GM12864 (cell line): ENCODE measurements around the gene ATP4A.
A peak's percentile ranks its signal among the peaks of the same experiment; 100 is the strongest.

Experiments
- DNase-seq: peaks from one replicate; pipeline ENCODE4 v3.0.0-alpha.2; 2011; ENCODE audit warnings: low read depth
- H3K4me3 ChIP-seq: 2 replicates; pipeline ENCODE4 v1.5.1; 2011; ENCODE audit warnings: mild to moderate bottlenecking, low read depth, low read length, control low read depth
- TF ChIP-seq, protein P1 (sequence below): IDR thresholded peaks from 2 replicates; pipeline ENCODE4 v1.5.1; 2011; ENCODE audit warnings: low read depth, mild to moderate bottlenecking, moderate library complexity, low read length, control low read depth, inconsistent platforms; ENCODE audit errors: missing control alignments

ATP4A gene

DNA sequence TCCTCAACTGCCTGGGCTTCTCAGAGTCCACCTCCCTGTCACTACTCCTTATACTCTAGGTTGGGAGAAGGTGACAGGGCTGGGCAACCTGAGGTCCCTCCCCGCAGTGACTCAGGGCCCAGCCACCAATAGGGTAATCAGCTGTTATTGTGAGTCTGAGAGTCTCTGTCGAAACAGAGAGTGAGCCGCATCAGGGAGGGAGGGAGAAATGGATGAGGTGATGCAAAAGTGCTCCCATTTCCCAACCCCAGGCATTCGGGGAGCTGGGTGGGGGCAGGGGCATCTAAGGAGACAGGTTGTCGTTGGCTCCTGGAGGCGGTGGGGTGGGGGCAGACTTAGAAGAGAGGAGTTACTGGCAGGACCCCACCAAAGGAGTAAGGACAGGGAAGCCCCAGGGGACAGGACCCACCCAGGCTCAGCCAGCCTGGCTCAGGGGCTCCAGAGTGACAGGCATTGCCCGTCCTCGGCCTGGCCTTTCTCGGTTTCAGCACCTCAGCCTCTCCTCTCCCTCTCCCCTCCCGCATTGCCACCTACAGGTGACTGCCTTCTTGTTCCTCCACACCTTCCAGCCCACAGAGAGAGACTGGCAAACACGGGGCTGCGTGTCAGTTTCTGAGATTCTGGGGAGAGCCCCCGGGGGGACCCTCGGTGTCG lies 49.7 kb downstream of the ATP4A start, which contains the start of gene DMKN:
Gene DMKN, minus strand, starts transcription at position 22 of the 654 bp plus-strand sequence. CDS start 174 bp downstream, outside the sequence.
- no peak within 1 kb of the TSS for H3K4me3 ChIP-seq
- TF ChIP-seq, protein P1, sequence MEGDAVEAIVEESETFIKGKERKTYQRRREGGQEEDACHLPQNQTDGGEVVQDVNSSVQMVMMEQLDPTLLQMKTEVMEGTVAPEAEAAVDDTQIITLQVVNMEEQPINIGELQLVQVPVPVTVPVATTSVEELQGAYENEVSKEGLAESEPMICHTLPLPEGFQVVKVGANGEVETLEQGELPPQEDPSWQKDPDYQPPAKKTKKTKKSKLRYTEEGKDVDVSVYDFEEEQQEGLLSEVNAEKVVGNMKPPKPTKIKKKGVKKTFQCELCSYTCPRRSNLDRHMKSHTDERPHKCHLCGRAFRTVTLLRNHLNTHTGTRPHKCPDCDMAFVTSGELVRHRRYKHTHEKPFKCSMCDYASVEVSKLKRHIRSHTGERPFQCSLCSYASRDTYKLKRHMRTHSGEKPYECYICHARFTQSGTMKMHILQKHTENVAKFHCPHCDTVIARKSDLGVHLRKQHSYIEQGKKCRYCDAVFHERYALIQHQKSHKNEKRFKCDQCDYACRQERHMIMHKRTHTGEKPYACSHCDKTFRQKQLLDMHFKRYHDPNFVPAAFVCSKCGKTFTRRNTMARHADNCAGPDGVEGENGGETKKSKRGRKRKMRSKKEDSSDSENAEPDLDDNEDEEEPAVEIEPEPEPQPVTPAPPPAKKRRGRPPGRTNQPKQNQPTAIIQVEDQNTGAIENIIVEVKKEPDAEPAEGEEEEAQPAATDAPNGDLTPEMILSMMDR: peak; percentile 15
- no peak for DNase-seq

DNA sequence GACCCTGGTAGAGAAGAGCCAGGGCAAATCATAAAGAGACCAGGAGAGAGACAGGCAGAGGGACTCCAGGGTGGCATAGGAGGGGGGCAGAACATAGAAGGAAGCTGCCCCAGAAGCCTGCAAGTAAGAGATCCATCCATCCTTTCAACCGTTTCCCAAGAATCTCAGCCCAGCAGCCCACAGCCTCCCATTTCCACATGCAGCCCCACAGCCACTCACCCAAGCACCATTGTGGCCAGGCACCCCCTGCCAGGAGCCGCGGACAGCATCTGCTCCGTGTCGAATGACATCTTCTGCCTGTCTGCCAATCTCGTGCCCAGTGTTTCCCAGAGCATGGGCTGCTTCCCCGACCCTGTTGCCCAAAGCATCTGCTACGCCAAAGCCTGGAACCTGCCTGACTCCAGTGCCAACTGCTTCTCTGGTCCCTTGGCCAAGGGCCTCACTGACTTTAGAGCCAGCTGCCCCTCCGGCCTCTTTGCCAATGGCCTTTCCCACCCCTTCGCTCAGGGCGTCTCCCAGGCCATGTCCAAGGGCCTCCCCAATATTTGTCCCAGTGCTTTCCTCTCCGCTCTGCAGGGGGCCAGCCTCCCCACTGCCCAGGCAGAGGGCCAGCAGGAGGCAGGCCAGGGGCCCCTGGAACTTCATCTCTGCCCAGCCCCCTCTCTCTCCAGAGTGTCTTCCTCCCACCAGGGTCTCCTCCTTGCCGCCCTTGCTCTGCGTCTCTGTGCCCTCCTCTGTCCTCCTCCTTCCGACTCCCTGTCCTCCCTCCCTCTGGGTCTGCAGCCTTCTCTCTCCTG lies 50.4 kb downstream of the ATP4A start:
- H3K4me3 ChIP-seq: no peak overlapping the region
- no peak for DNase-seq
- TF ChIP-seq, protein P1: no peak

DNA sequence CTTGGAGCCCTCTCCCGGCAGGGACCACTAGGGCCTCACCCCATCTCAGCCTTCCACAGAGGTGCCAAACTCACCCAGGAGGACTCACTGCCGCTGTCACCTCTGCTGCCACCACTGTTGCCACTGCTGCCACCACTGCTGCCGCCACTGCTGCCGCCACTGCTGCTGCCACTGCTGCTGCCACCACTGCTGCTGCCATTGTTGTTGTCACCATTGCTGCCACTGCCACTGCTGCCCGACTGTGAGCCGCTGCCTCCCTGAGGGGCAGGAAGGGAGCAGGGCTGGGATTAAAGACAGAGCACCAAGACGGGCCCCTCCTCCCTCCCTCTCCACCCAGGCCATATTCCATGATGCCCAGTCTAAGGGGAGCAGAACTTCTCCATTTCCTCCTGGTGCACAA lies 52.1 kb downstream of the ATP4A start:
- no peak for DNase-seq
- TF ChIP-seq, protein P1: no peak
- no peak overlapping the region for H3K4me3 ChIP-seq

DNA sequence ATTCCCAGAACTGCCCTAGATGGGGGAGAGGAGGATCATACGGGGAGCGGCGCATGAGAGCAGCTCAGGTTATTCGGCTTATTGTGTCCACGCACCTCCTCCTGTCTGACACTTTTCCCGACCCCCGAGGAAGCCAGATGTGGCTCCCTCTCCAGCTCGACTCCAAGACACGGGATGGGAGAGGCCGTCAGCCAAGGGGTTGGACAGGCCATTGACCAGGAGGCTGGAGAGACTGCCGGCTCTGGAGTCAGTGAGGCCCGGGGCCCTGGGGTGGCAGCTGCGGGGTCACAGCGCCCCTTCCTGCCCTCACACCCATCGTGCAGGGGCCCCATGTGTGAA lies 52.9 kb downstream of the ATP4A start:
- H3K4me3 ChIP-seq: no peak overlapping the region; the same call in none of the 2 replicates
- DNase-seq: no peak
- TF ChIP-seq, protein P1: no peak

DNA sequence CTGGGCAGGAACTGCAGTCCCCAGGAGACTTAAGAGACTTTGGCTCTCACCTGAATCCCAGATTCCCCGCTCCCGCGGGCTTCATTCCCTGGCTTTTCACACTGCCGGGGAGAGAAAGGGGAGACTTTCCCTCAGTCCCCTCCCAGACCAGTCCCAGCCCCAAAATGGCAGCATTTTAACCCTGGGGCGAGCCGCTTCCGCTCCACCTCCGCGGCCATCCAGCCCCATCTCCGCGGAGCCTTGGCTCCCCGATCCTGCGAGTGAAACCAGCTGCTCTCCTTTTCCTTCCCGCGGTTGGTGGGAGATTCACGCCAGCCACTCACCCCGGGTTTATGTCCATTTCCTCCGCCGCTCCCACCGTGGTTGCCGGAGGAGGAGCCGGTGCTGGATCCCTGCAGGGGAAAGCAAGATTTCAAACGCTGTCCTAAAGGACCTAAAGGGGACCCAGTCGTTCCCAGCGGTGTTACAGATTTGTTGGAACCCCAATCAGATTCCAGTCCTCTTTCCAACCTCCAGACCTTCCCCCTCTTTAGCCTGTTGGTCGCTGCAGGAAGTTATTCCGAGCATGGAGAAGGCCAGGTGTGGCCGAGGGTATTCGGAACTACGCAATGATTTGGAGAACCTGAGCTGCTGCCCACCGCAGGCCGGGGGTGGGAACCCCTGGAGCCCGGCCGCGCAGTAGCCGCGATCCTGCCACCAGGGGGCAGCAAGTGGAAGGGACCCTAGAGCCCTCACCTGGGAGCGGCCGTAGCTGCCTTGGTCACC lies 53.4 kb downstream of the ATP4A start:
- TF ChIP-seq, protein P1: peak; percentile 94
- DNase-seq: peak; percentile 18
- H3K4me3 ChIP-seq: peak overlapping the region; percentile 58

DNA sequence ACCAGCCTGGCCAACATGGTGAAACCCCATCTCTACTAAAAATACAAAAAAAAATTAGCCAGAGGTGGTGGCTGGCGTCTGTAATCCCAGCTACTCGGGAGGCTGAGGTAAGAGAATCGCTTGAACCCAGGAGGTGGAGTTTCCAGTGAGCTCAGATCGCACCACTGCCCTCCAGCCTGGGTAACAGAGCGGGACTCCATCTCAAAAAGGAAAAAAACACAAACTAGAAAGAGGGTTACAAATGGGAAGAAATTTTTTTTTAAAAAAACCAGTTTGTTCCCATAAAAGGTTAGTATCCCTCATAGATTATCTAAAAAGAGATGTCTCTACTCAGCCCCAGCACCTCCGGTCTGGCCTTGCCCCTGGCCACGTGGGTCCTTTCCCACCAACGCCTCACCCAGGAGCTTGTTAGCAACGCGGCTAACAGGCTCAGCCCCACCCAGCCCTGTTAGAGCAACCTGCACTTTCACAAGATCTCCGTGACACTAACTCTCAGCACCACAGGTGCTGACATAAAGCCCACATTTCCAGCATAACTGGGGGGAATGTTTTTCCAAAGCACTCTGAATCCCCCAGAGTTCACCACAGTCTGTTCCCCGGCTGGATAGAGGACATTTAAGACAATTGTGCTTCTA lies 54.3 kb downstream of the ATP4A start:
- TF ChIP-seq, protein P1: no peak
- DNase-seq: peak; percentile 35
- peak overlapping the region; percentile 58; the same call in 1 of the 2 replicates for H3K4me3 ChIP-seq
